K562 (cell line): Measurements from ENCODE around the gene C10orf90. TPM values are rescaled to one million over a fixed set of nuclear protein-coding genes. Genes with fewer than 3 reads are reported as not detected.

ENCODE experiments used
- ATAC-seq: fragments of 200-7000 bp; cut with Tn5 transposase; 3 replicates; pipeline ENCODE4 v1.9.1; 2020; ENCODE audit warnings: moderate library complexity
- BruUV-seq: library from RNA; stranded (reverse); fragments of 400-500 nt; replicated peaks from 2 replicates; lab custom pipeline; 2021; lab: Mats Ljungman, UMichigan
- CTCF ChIA-PET: fragments of 300-600 bp; formaldehyde crosslinking; extraction: SDS; loops from one replicate; lab custom pipeline; 2021; ENCODE audit warnings: low intra/inter-chr PET ratio; lab: Yijun Ruan, JAX
- POLR2A ChIA-PET: fragments of 300-600, 350-650 bp; sonication (Branson Sonifier 250); formaldehyde crosslinking; extraction: SDS; loops from one replicate; lab custom pipeline; 2021; ENCODE audit warnings: antibody characterized with exemption, inconsistent platforms; lab: Yijun Ruan, JAX
- DNase-seq, 4 experiments: peaks; one replicate each; pipeline versions ENCODE4 v3.0.0 to v3.0.0-alpha.2; 2011 to 2018; ENCODE audit warnings: low spot score in 3 of 4, mixed read lengths in 3 of 4; ENCODE audit errors: extremely low read depth in 1 of 4
- FAIRE-seq: peaks from 2 replicates; lab custom pipeline; 2011; peaks lifted over from hg19 to GRCh38; lab: Jason Lieb, UNC
- H2AFZ ChIP-seq: 2 replicates; pipeline ENCODE4 v1.6.0; 2011; ENCODE audit warnings: low read depth, low read length, control low read depth, inconsistent platforms
- H3K27ac ChIP-seq: fragments of 200-600 bp; 3 replicates; pipeline ENCODE4 v1.8.0; 2011; ENCODE audit warnings: low read depth, mild to moderate bottlenecking, control low read depth, inconsistent platforms, low read length, moderate library complexity, mixed read lengths; ENCODE audit errors: extremely low read depth
- H3K27me3 ChIP-seq, 2 experiments: fragments of 300-600 bp in 1 of 2; 2 replicates in 1 of 2; 3 replicates in 1 of 2; pipeline versions ENCODE4 v1.6.0 to v1.8.0; 2011; ENCODE audit warnings: inconsistent platforms in 2 of 2, low read length in 2 of 2, mild to moderate bottlenecking in 1 of 2, mixed read lengths in 1 of 2, moderate library complexity in 1 of 2; ENCODE audit not compliant: control insufficient read depth in 2 of 2, insufficient read depth in 2 of 2
- H3K36me3 ChIP-seq: fragments of 300-600 bp; 3 replicates; pipeline ENCODE4 v1.8.0; 2011; ENCODE audit warnings: mild to moderate bottlenecking, low read length, inconsistent platforms; ENCODE audit not compliant: control insufficient read depth, insufficient read depth
- H3K4me1 ChIP-seq, 2 experiments: fragments of 200-600 bp in 1 of 2; replicated peaks in 1 of 2; 2 replicates in 1 of 2; 3 replicates in 1 of 2; pipeline versions ENCODE4 v1.5.1 to v1.8.0; 2011; ENCODE audit warnings: inconsistent platforms in 2 of 2, low read length in 2 of 2, mild to moderate bottlenecking in 1 of 2, mixed read lengths in 1 of 2, moderate library complexity in 1 of 2; ENCODE audit not compliant: control insufficient read depth in 2 of 2, insufficient read depth in 2 of 2
- H3K4me2 ChIP-seq: 2 replicates; pipeline ENCODE4 v1.6.1; 2011; ENCODE audit warnings: low read length, control low read depth, inconsistent platforms, mixed read lengths; ENCODE audit not compliant: insufficient read depth
- H3K4me3 ChIP-seq: fragments of 200-600 bp; sonication (generic), shearing (Covaris generic); 2 replicates; pipeline ENCODE4 v1.5.1; 2016; ENCODE audit warnings: control low read depth, inconsistent platforms
- H3K79me2 ChIP-seq: fragments of 200-600 bp; 3 replicates; pipeline ENCODE4 v1.8.0; 2011; ENCODE audit warnings: low read length, inconsistent platforms; ENCODE audit not compliant: control insufficient read depth, insufficient read depth
- H3K9ac ChIP-seq, 2 experiments: 2 replicates each; pipeline versions ENCODE4 v1.6.0 to v1.6.1; 2011; ENCODE audit warnings: low read depth in 2 of 2, low read length in 2 of 2, control low read depth in 1 of 2, inconsistent platforms in 1 of 2, mild to moderate bottlenecking in 1 of 2, mixed read lengths in 1 of 2; ENCODE audit not compliant: insufficient read depth in 1 of 2
- H3K9me1 ChIP-seq: one replicate; pipeline ENCODE4 v1.6.0; 2011; ENCODE audit warnings: inconsistent platforms, mild to moderate bottlenecking, low read length, moderate library complexity; ENCODE audit not compliant: control insufficient read depth, insufficient read depth
- H3K9me3 ChIP-seq: replicated peaks from 2 replicates; pipeline ENCODE4 v1.5.1; 2011; ENCODE audit warnings: low read depth, low read length, inconsistent platforms; ENCODE audit not compliant: control insufficient read depth, insufficient read depth
- H4K20me1 ChIP-seq: replicated peaks from 2 replicates; pipeline ENCODE4 v1.6.1; 2011; ENCODE audit warnings: low read length, inconsistent platforms, mixed read lengths; ENCODE audit not compliant: control insufficient read depth, insufficient read depth
- ATF3 ChIP-seq, 2 experiments: fragments of 450-650 bp in 1 of 2; sonication (generic) in 1 of 2; formaldehyde crosslinking in 1 of 2; IDR thresholded peaks in 1 of 2; conservative IDR thresholded peaks in 1 of 2; 2 replicates each; pipeline versions ENCODE4 v1.6.1 to v1.8.1; 2016 to 2023; ENCODE audit warnings: mild to moderate bottlenecking in 2 of 2, moderate library complexity in 2 of 2, inconsistent platforms in 1 of 2, missing genetic modification reagents in 1 of 2
- CCNT2 ChIP-seq: IDR thresholded peaks from 2 replicates; pipeline ENCODE4 v1.6.1; 2011; ENCODE audit warnings: borderline replicate concordance, low read depth, mild to moderate bottlenecking, moderate library complexity, mixed read lengths, low read length; ENCODE audit not compliant: insufficient read length; ENCODE audit errors: extremely low read depth
- CSDE1 ChIP-seq, 2 experiments: fragments of 450-650 bp; IDR thresholded peaks; 2 replicates each; pipeline ENCODE4 v1.6.1; 2016; ENCODE audit warnings: mild to moderate bottlenecking in 1 of 2
- CTCFL ChIP-seq: IDR thresholded peaks from 2 replicates; pipeline ENCODE4 v1.6.1; 2011; ENCODE audit warnings: borderline replicate concordance, low read depth, mild to moderate bottlenecking, moderate library complexity, low read length; ENCODE audit not compliant: insufficient read depth, poor library complexity, severe bottlenecking
- EGR1 ChIP-seq: fragments of 450-650 bp; conservative IDR thresholded peaks from 2 replicates; pipeline ENCODE4 v1.6.1; 2017; ENCODE audit warnings: mild to moderate bottlenecking
- HMGXB4 ChIP-seq: sonication (generic); formaldehyde crosslinking; IDR thresholded peaks from 2 replicates; pipeline ENCODE4 v1.8.1; 2023; ENCODE audit warnings: mild to moderate bottlenecking, missing genetic modification reagents
- ILF3 ChIP-seq: fragments of 450-650 bp; IDR thresholded peaks from 2 replicates; pipeline ENCODE4 v1.6.1; 2018; ENCODE audit warnings: antibody characterized with exemption, mild to moderate bottlenecking, moderate library complexity, borderline replicate concordance
- KDM1A ChIP-seq, 2 experiments: fragments of 450-650 bp; IDR thresholded peaks; 2 replicates each; pipeline ENCODE4 v1.6.1; 2016; ENCODE audit warnings: mild to moderate bottlenecking in 2 of 2
- LEF1 ChIP-seq: fragments of 450-650 bp; IDR thresholded peaks from 2 replicates; pipeline ENCODE4 v1.6.1; 2016; ENCODE audit warnings: mild to moderate bottlenecking
- SAFB2 ChIP-seq: fragments of 200-400 bp; formaldehyde crosslinking; IDR thresholded peaks from 2 replicates; pipeline ENCODE4 v1.6.1; 2018; ENCODE audit warnings: borderline replicate concordance, low read length, low read depth, moderate library complexity; ENCODE audit not compliant: severe bottlenecking
- SMARCC2 ChIP-seq: fragments of 450-650 bp; IDR thresholded peaks from 2 replicates; pipeline ENCODE4 v1.6.1; 2017; ENCODE audit warnings: antibody characterized with exemption, moderate library complexity, mild to moderate bottlenecking, low read depth
- TSHZ1 ChIP-seq: fragments of 250-450 bp; sonication (Bioruptor Pico); IDR thresholded peaks from 2 replicates; pipeline ENCODE4 v1.4.0; 2020; ENCODE audit warnings: mild to moderate bottlenecking, moderate library complexity
- ZFP36 ChIP-seq: fragments of 150-350 bp; IDR thresholded peaks from 2 replicates; pipeline ENCODE4 v1.6.1; 2018; ENCODE audit warnings: low read length, low read depth; ENCODE audit not compliant: partially characterized antibody
- ZKSCAN1 ChIP-seq: fragments of 150-350 bp; IDR thresholded peaks from 2 replicates; pipeline ENCODE4 v1.6.1; 2016; ENCODE audit warnings: low read depth, low read length
- ZNF830 ChIP-seq: fragments of 250-450 bp; sonication (Bioruptor Pico); IDR thresholded peaks from 2 replicates; pipeline ENCODE4 v1.5.0; 2021; ENCODE audit warnings: mild to moderate bottlenecking
- WGBS: fragments of 100-300 bp; shearing (Covaris generic); methylation state at CpG from one replicate; pipeline ENCODE4 v1.1.6; 2016; ENCODE audit warnings: low coverage, mixed read lengths; ENCODE audit not compliant: insufficient coverage; ENCODE audit errors: missing lambda C conversion rate; 5-methylcytosine and 5-hydroxymethylcytosine counted together
- in situ Hi-C: fragments of 300-500 bp; cut with MboI; formaldehyde crosslinking; loops from 4 replicates; pipeline ENCODE4 v1.15.0; 2018; ENCODE audit warnings: inconsistent platforms, mixed read lengths
- intact Hi-C: fragments of 100-400 bp; cut with micrococcal nuclease; formaldehyde crosslinking; loops from 2 replicates; pipeline ENCODE4 v1.14.2; 2022
- polyA plus RNA-seq, 8 experiments: library from polyadenylated mRNA; depleted of rRNA in 4 of 8; stranded (reverse) in 5 of 8; unstranded in 3 of 8; fragments of >200 nt; fragmentation: Nextera tagmentation in 2 of 8; fragmentation: Illumina TruSeq in 1 of 8; extraction: Ambion mirVana in 2 of 8; extraction: Trizol in 1 of 8; gene quantifications; 2 replicates each; pipeline versions ENCODE4 v1.2.1 to v1.2.3, GENCODE V29; 2011 to 2014; ENCODE audit warnings: inconsistent platforms in 1 of 8, missing spikeins in 1 of 8
- total RNA-seq, 7 experiments: library from RNA; depleted of rRNA in 6 of 7; stranded (reverse); fragments of >200 nt in 6 of 7; fragmentation: Illumina TruSeq in 2 of 7; extraction: Trizol in 2 of 7; gene quantifications; 2 replicates each; pipeline versions ENCODE4 v1.2.1 to v1.2.3, GENCODE V29; 2011 to 2021; ENCODE audit warnings: low replicate concordance in 1 of 7

Gene C10orf90
- total and polyA plus RNA-seq, 9 of the 15 experiments (the other 6 are each of a cell fraction or from before 2014, with no cell fraction given), result not detected

- Histone ChIP-seq H3K9ac (no peak overlapping the region), H3K36me3 (no peaks in the 10 kb centered on the region), H3K4me2 (no peak overlapping the region), H2AFZ (no peak overlapping the region), H3K27ac (no peak overlapping the region), H3K4me3 (no peak overlapping the region), H3K79me2 (no peaks in the 10 kb centered on the region), H3K9me3 (no peaks in the 10 kb centered on the region), H3K4me1 (no peaks in the 10 kb centered on the region), H3K27me3 (no peaks in the 10 kb centered on the region), H3K9me1 (no peaks in the 10 kb centered on the region), H4K20me1 (no peaks in the 10 kb centered on the region)
- ChIA-PET POLR2A (no interaction called here), CTCF (no interaction called here)
- in situ Hi-C loops, result no loop called here
- intact Hi-C loops, result no loop called here
- FAIRE-seq (no peak), DNase-seq (no peak), ATAC-seq (no peak)
- no TSS peak for BruUV-seq
- WGBS, result 0% methylated on average over 9 of the region's 11 CpGs
- TF ChIP-seq KDM1A (IDR thresholded peaks at IDR 0.05), result no peak
- TF ChIP-seq HMGXB4, result no peak
- TF ChIP-seq LEF1, result no peak
- no peak for TF ChIP-seq ZKSCAN1
- no peak for TF ChIP-seq CTCFL
- no peak for TF ChIP-seq CSDE1 (IDR thresholded peaks at IDR 0.05)
- TF ChIP-seq ZNF830 (CRISPR knock-in tag), result no peak
- no peak for TF ChIP-seq EGR1
- no peak for TF ChIP-seq ZFP36
- TF ChIP-seq TSHZ1, result no peak
- TF ChIP-seq ATF3 (IDR thresholded peaks at IDR 0.05), result no peak
- no peak for TF ChIP-seq ATF3 (CRISPR knock-in tag; conservative IDR thresholded peaks at IDR 0.05)
- TF ChIP-seq ILF3, result no peak
- no peak for TF ChIP-seq SAFB2
- TF ChIP-seq CCNT2, result no peak
- TF ChIP-seq SMARCC2, result no peak
Observed at GRCh38 chr10:126463286-126463685, 207.2 kb downstream of the C10orf90 start.
